ENCODE results near the gene ZDHHC8. TPM values are rescaled to one million over a fixed set of nuclear protein-coding genes. Genes with fewer than 3 reads are reported as not detected.

ZDHHC8 gene
- total RNA-seq, 1 donor from 2014 or later: 82.4 TPM

GRCh38 chr22:20112623-20113511, 18.7 kb upstream of the ZDHHC8 start:
- peak overlapping the region; percentile 82 for H3K27ac Mint-ChIP-seq
- peaks cover 22% of the 10 kb centered on the region for H3K4me1 Mint-ChIP-seq (ENCODE audit: low read depth)
- no peaks in the 10 kb centered on the region for H3K9me3 Mint-ChIP-seq
- DNase-seq (ENCODE audit: low spot score): no peak
- no peak overlapping the region for H3K4me3 Mint-ChIP-seq (ENCODE audit: low read depth)
- no peaks in the 10 kb centered on the region for H3K27me3 Mint-ChIP-seq (ENCODE audit: low read depth)
- intact Hi-C loops (cut with micrococcal nuclease): no loop called here
- peaks cover 63% of the 10 kb centered on the region for H3K36me3 Mint-ChIP-seq (ENCODE audit: low read depth)

GRCh38 chr22:20113551-20114310, 17.9 kb upstream of the ZDHHC8 start:
- Mint-ChIP-seq H3K27ac (no peak overlapping the region), H3K4me3 (ENCODE audit: low read depth) (peak overlapping the region; percentile 1), H3K27me3 (ENCODE audit: low read depth) (no peaks in the 10 kb centered on the region), H3K36me3 (ENCODE audit: low read depth) (peaks cover 68% of the 10 kb centered on the region), H3K9me3 (no peaks in the 10 kb centered on the region), H3K4me1 (ENCODE audit: low read depth) (peaks cover 25% of the 10 kb centered on the region)
- no peak for DNase-seq (ENCODE audit: low spot score)
- intact Hi-C loops (cut with micrococcal nuclease): no loop called here

- Mint-ChIP-seq H3K36me3 (ENCODE audit: low read depth) (peaks cover 73% of the 10 kb centered on the region), H3K27me3 (ENCODE audit: low read depth) (no peaks in the 10 kb centered on the region), H3K9me3 (no peaks in the 10 kb centered on the region), H3K4me3 (ENCODE audit: low read depth) (peak overlapping the region; percentile 76), H3K4me1 (ENCODE audit: low read depth) (peaks cover 29% of the 10 kb centered on the region), H3K27ac (peak overlapping the region; percentile 65)
- no peak for DNase-seq (ENCODE audit: low spot score)
- intact Hi-C loops (cut with micrococcal nuclease): loop anchor here (5.0 kb wide), 2 partner anchors 257 to 888 kb away; partner anchors contain the start of gene THAP7
These were observed 16.8 kb upstream of the ZDHHC8 start for GRCh38 chr22:20114506-20115475.

GRCh38 chr22:20115691-20116375, 15.8 kb upstream of the ZDHHC8 start, which contains the start of gene RANBP1:
RANBP1 (plus strand) TSS chr22:20116104; CDS start chr22:20116185, 81 bp downstream.
- Mint-ChIP-seq H3K27me3 (ENCODE audit: low read depth) (no peaks in the 10 kb centered on the region), H3K4me1 (ENCODE audit: low read depth) (peaks cover 30% of the 10 kb centered on the region)

GRCh38 chr22:20116376-20116950, 15.1 kb upstream of the ZDHHC8 start:
- Mint-ChIP-seq H3K9me3 (no peaks in the 10 kb centered on the region), H3K4me3 (ENCODE audit: low read depth) (peak overlapping the region; percentile 94), H3K4me1 (ENCODE audit: low read depth) (peaks cover 25% of the 10 kb centered on the region), H3K27ac (peak overlapping the region; percentile 97), H3K36me3 (ENCODE audit: low read depth) (peaks cover 76% of the 10 kb centered on the region), H3K27me3 (ENCODE audit: low read depth) (no peaks in the 10 kb centered on the region)
- DNase-seq (ENCODE audit: low spot score): no peak
- intact Hi-C loops (cut with micrococcal nuclease): loop anchor here (2.0 to 5.0 kb wide), 5 partner anchors 16 to 886 kb away; partner anchors contain the start of genes DGCR8, TANGO2 and THAP7

More at GRCh38 chr22:20115691-20116375, 15.8 kb upstream of the ZDHHC8 start, which contains the start of gene RANBP1:
- Mint-ChIP-seq H3K4me3 (ENCODE audit: low read depth) (peak within 1 kb of the TSS; percentile 94), H3K9me3 (no peaks in the 10 kb centered on the region), H3K27ac (peak within 1 kb of the TSS; percentile 97), H3K36me3 (ENCODE audit: low read depth) (peaks cover 76% of the 10 kb centered on the region)
- no peak for DNase-seq (ENCODE audit: low spot score)
- intact Hi-C loops (cut with micrococcal nuclease): loop anchor here (2.0 to 5.0 kb wide), 5 partner anchors 15 to 886 kb away; partner anchors contain the start of genes DGCR8, TANGO2 and THAP7

GRCh38 chr22:20116951-20117632, 14.5 kb upstream of the ZDHHC8 start, which contains the start of gene TRMT2A:
TRMT2A (minus strand) TSS chr22:20117226; CDS start chr22:20116906, 320 bp downstream.
- Mint-ChIP-seq H3K9me3 (no peaks in the 10 kb centered on the region), H3K4me3 (ENCODE audit: low read depth) (peak within 1 kb of the TSS; percentile 94), H3K36me3 (ENCODE audit: low read depth) (peaks cover 78% of the 10 kb centered on the region), H3K27ac (peak within 1 kb of the TSS; percentile 97), H3K27me3 (ENCODE audit: low read depth) (no peaks in the 10 kb centered on the region), H3K4me1 (ENCODE audit: low read depth) (peaks cover 21% of the 10 kb centered on the region)
- intact Hi-C loops (cut with micrococcal nuclease): loop anchor here (1.0 to 5.0 kb wide), 6 partner anchors 14 to 885 kb away; partner anchors contain the start of genes DGCR8, TANGO2, THAP7 and ZDHHC8
- DNase-seq (ENCODE audit: low spot score): peak; percentile 97

- H3K4me1 Mint-ChIP-seq (ENCODE audit: low read depth): peaks cover 20% of the 10 kb centered on the region
- no peaks in the 10 kb centered on the region for H3K9me3 Mint-ChIP-seq
- peak overlapping the region; percentile 92 for H3K4me3 Mint-ChIP-seq (ENCODE audit: low read depth)
- DNase-seq (ENCODE audit: low spot score): peak; percentile 45
- H3K27me3 Mint-ChIP-seq (ENCODE audit: low read depth): no peaks in the 10 kb centered on the region
- peak overlapping the region; percentile 88 for H3K27ac Mint-ChIP-seq
- peaks cover 84% of the 10 kb centered on the region for H3K36me3 Mint-ChIP-seq (ENCODE audit: low read depth)
- intact Hi-C loops (cut with micrococcal nuclease): loop anchor here (1.0 to 5.0 kb wide), 6 partner anchors 14 to 885 kb away; partner anchors contain the start of genes DGCR8, TANGO2, THAP7 and ZDHHC8
These were observed 13.8 kb upstream of the ZDHHC8 start for GRCh38 chr22:20117633-20118299.

- Mint-ChIP-seq H3K9me3 (no peaks in the 10 kb centered on the region), H3K4me3 (ENCODE audit: low read depth) (peak overlapping the region; percentile 92), H3K27ac (peak overlapping the region; percentile 88), H3K27me3 (ENCODE audit: low read depth) (no peaks in the 10 kb centered on the region), H3K4me1 (ENCODE audit: low read depth) (peaks cover 20% of the 10 kb centered on the region), H3K36me3 (ENCODE audit: low read depth) (peaks cover 88% of the 10 kb centered on the region)
- DNase-seq (ENCODE audit: low spot score): no peak
- intact Hi-C loops (cut with micrococcal nuclease): loop anchor here (5.0 kb wide), 2 partner anchors 261 to 884 kb away; partner anchors contain the start of gene THAP7
These were observed 13.1 kb upstream of the ZDHHC8 start for GRCh38 chr22:20118300-20119020.

- intact Hi-C loops (cut with micrococcal nuclease): no loop called here
- Mint-ChIP-seq H3K36me3 (ENCODE audit: low read depth) (peaks cover 88% of the 10 kb centered on the region), H3K9me3 (no peaks in the 10 kb centered on the region), H3K27ac (no peak overlapping the region), H3K4me3 (ENCODE audit: low read depth) (no peak overlapping the region), H3K27me3 (ENCODE audit: low read depth) (no peaks in the 10 kb centered on the region), H3K4me1 (ENCODE audit: low read depth) (peaks cover 10% of the 10 kb centered on the region)
- no peak for DNase-seq (ENCODE audit: low spot score)
These were observed 9.7 kb upstream of the ZDHHC8 start for GRCh38 chr22:20121856-20122415.
